HG03139 (cell line): ENCODE data around the gene SLC25A43.
A peak's percentile ranks its signal among the peaks of the same experiment; 100 is the strongest.
"Not testable (repeated sequence)": the region's sequence is repeated elsewhere in the genome, so short reads cannot be mapped to it uniquely, and the experiment has no call there.

Experiments used
- ATAC-seq: cut with Tn5 transposase; IDR thresholded peaks from one replicate; pipeline ENCODE4 v1.9.1; 2021; ENCODE audit not compliant: unreplicated experiment

The SLC25A43 gene

DNA sequence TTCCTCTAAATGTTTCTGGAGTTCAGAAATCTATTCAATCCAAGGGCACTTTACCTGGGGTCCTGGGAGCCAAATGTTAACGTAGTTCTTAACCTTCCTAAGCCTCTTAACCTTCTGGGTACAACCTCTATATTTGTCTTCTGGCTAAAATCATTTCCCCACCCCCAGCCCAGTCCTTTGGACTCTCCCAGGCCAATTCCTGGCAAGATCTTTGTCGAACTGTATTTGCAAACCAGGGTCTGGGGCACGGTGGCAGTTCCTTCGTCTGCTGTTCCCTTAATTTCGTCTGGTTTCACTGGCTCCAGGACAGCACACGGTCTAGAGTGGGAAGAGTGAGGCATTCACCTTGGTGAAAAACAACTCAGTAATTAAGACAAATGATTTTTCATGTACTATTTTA is 68.3 kb downstream of the SLC25A43 start:
- no peak for ATAC-seq

DNA sequence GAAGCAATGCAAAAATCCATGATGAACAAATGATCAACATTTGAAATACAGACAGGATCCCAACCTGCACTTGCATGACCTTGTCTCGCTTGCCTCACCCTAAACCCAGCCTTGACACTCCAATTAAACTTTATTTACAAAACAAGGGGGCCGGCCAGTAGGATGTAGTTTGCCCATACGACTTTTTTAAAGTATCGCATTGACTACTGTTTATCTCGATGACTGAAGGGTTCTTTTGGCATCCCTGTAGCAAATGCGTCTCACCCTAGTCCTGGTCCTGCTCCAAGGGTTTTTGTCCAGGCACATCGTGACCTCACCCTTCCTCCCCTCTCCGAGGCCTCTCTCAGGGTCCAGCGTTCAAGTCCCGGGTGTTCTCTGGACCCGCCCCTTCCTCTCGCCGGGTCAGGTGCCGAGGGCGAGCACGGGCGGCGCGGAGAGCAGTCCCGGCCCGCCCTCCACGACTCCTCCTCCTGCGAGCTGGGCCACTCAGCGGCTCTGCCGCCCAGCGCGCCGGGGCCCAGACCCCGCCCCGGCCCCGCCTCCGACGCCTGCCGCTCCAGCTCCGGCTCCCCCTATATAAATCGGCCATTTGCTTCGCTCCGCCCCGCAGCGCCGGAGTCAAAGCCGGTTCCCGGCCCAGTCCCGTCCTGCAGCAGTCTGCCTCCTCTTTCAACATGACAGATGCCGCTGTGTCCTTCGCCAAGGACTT is 68.9 kb downstream of the SLC25A43 start, which contains the start of gene SLC25A5:
Gene SLC25A5, plus strand, starts transcription at position 603 of the 709 bp plus-strand sequence. Its CDS starts 72 bp downstream, at position 675.
- ATAC-seq = peak; percentile 88

DNA sequence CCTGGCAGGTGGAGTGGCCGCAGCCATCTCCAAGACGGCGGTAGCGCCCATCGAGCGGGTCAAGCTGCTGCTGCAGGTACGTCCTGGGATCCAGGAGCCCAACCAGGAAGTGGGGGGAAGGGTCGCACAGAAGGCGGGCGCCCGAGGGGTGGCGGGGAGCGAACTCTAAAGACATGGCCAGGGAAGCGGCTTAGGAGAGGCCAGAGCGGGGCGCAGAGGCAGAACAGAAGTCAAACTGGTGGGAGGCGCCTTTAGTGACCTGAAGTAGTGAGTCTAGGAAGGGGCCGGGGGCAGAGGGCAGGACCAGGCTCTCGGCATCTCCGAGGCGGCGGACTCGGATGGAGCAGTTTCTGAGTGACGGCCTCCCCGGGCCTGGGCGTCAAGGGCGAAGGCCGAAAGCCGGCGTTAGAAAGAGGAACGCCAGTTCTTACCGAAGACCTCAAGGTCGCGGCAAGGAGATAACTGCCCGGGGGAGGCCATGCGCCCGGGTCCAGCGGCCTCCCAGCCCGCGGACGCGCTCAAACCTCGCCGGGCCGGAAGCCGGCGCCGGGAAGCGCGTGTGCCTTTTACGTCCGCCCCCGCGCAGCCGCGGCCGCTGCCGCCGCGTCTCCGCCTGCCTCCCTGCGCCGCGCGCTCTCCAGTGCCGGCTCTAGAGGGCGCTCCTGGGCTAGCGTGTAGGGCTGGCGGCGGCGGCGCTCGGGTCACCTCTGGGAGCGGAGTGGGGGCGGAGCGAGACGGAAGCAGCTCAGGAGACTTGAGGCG is 69.6 kb downstream of the SLC25A43 start:
- ATAC-seq = peak; percentile 68

DNA sequence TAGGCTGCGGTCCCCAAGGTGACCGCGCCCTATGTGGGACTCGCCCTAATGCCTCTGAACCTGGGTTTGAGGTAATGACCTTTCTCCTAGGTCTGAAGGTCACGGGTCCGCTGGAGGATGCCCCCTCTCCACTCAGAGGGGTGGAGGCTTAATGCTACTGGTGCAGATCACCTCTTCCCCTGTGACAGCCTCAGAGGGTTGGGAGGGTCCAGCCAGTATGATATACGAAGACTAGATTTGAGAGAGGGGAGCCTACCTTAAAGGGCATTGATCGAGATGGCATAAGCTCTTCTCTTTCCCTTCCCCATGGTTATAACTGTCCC is 70.1 kb downstream of the SLC25A43 start:
- ATAC-seq = no peak

DNA sequence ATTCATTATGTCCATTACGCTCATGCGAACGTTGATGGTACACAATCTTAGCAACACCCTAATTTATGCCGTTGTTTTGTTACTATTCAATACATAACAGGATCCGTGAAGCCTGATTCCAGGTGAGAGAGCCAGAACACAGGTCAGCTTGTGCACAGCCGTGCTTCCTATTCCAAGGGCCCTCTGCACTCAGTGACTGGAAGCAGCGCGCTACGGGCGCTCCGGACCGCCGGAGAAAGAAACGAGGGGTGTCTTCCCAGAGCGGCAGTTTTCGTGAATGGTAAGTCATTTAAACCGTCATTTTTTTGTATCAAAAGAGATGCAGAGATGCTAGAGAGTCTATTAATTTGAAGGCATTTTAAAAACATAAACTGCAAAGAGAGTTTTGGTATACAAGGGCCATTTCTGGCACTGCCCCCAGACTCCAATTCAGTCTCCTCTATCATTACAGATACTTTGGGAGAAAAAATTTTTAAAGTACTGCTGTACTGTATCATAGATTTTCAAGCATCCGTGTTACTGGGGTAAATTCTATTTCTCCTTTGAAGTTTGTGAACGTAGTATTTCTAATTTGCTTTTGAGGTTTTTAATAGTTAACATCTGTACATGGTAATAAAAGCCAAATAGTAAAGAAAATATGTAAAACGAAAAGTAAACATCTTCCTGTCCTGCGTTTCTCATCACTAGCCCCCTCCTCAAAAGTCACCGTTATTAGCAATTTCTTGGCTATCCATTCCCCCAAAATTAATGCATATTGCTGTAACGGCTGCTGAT is 75.7 kb downstream of the SLC25A43 start:
- ATAC-seq = no peak

DNA sequence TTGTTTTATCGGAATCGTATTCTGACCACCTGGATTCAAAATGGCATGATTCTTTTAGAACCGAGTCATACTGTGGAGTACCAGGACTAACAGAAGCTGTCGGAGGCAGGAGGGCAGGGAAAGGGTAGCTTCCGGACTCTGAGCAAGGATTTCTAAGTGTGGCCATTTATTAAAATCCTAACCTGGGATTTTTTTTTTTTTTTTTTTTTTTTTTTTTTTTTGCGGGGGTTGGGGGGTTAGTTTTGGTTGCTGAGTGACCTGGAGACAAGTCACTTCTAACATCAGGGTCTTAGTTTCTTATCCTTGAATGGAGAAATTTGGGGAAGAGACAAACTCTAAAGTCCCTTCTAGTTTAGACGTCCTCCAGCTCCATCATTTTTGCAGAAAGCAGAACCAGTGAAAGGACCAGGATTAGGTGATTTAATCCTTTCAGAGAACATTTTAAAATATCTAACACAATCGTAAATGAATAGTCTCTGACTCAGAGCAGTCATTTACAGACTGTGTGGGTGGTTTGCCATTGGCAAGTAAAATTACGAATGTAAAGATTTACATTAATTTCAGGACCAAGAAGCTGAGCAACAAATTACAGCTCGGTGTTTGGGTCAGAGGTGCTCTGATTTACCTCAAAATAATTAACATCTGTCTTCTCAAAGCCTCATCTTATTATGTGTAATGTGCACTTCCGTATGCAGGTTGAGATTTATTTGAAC is 76.4 kb downstream of the SLC25A43 start:
- ATAC-seq = no peak

DNA sequence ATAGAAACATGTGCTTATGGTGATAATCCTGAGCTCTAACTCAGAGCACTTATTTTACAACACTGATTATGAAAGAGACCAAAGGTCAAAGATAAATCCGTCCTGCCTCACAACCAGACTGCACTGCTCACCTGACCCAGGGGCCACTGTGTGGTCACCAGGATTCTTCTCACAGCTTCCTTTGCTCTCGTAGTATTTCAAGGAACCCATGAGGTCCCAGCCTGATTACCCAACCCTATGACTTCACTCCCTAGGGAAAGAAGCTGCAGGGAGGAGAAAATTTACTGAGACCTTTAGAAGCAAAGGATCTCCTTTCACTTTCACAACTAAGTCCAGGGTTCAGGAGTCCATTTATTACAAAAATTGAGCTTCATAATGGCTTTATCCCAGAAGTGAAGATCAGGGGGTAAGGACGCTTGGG is 78.7 kb downstream of the SLC25A43 start:
- ATAC-seq = no peak

DNA sequence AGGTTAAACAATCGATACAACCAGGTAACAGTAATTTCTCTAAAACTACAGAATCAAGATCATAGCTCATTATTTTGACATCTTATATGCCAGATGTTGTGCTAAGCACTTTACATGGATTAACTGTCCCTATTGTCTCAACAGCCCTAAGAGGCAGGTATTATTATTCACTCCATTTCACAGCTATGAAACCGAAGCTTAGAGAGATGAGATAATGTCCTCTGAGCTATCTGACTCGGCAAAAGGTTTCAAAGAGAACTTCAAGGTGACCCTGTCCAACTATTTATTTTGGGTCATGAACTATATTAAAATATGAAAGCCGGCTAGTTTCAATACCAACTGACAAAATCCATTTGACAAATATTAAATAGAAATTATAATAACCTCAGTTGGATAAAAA is 79.4 kb downstream of the SLC25A43 start:
- no peak for ATAC-seq

DNA sequence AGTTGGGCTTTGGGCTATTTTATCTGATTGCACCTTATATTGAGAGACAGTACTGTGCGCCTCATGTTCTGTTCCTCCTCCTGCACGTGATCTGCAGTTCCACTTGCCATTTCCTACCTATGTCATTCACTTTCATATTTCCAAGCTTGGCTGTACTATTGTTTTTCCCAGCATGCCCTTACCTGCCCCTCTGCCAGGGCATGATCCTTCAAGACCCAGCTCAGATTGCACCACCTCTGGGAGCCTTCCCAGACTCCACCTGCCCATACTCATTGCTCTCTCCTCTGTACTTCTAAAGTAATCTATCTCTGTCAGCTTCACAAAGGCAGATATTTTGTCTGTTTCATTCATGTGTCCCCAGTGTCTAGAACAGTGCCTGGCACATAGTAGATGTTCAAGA is 80.7 kb downstream of the SLC25A43 start:
- ATAC-seq = no peak

DNA sequence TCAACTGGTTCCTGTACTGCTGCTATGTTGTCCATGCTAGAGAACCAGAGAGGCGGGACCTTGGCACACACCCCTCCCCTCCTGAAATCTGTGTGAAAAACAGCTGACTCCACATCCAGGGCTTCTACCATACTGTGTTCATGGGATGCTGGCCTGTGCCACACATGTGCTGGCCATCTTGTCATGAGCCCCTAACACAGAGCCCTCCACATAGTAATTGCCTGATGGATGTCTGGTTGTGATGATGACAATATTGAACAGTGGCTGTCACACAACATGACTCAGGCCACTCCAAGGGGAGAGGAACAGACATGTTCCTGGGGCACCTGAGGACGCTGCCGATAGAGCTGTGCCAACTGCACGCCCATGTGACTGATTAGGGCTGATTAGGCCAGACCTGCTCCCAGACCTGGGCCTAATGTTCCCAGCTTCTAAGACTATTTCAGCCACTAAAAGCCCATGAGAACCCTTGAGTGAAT is 82.2 kb downstream of the SLC25A43 start:
- no peak for ATAC-seq

DNA sequence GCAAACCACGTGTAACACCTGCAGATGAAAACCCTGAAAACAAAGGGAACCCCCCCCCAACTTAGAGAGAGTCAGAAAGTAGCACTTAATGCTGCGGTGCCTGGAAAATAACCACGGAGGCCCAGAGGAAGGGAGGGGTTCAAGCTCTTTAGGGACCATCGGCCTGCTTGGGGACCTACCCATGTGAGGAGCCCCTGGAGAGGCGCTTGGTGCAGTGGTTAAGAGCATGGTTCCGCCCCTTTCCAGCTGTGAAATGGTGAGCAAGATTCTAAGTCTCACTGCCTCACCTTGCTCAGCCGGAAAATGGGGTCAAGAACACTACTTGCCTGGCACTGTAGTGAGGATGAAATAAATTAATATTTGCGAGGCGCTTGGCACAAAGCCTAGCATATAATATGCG is 82.9 kb downstream of the SLC25A43 start:
- ATAC-seq = no peak

DNA sequence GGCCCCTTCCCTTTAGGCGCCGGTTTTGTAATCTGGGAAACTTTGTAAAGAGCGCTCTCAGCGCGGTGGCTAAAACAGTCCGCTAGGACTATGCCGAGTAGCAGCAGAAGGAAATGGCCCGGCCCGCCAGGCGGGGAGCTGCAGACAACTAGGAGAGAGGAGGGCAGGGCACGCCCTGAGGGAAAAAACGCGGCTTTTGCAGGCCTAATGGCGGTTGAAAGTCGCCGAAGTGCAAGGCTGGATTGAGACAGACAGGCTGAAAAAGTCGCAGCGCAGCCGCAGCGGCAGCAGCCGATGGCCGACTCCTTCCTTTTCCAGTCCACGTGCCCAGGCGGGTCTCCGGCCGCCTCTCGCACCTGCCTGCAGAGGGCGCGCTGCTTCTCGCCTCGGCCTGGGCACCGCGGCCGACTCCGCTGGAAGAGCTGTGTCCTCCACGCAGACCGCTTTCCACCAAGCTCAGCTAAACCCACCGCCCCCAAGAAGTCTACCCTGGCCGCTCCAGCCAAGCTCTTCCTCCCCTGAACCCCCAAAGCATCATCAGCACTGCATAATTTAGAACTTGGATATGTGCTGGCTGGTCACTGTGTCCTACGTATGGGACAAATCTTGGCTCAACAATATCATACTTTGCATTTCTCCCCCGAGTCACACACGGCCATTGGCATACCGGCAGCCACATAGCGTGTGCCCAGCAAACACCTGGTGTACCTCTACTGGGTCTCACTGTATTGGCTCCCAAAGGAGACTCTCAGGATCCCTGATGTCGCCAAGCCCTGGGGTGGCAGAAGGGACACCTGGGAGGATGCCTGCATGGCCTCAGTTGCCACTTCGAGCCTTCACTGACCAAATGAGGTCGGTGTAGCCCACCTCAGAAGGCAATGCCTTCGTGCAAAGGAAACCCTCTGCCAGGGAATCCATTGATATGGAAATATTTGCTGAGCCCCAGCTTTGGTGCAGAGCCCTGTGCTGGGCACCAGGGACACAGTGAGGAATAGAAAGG is 83.6 kb downstream of the SLC25A43 start:
- ATAC-seq = peak; percentile 91

DNA sequence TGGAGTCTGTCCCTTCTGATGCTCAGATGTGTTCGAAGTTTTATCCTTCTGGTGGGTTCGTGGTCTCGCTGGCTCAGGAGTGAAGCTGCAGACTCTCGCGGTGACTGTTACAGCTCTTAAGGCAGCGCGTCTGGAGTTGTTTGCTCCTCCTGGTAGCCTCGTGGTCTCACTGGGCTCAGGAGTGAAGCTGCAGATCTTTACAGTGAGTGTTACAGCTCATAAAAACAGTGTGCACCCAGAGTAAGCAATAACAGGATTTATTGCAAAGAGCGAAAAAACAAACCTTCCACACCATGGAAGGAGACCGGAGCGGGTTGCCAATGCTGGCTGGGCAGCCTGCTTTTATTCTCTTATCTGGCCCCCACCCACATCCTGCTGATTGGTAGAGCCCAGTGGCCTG is 87.6 kb downstream of the SLC25A43 start:
- ATAC-seq = no peak

DNA sequence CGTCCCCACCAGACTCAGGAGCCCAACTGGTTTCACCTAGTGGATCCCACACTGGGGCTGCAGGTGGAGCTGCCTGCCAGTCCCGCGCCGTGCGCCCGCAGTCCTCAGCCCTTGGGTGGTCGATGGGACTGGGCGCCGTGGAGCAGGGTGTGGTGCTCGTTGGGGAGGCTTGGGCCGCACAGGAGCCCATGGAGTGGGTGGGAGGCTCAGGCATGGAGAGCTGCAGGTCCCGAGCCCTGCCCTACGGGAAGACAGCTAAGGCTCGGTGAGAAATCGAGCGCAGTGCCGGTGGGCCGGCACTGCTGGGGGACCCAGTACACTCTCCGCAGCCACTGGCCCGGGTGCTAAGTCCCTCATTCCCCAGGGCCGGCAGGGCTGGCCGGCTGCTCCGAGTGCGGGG is 88.6 kb downstream of the SLC25A43 start:
- ATAC-seq = not testable (repeated sequence)

DNA sequence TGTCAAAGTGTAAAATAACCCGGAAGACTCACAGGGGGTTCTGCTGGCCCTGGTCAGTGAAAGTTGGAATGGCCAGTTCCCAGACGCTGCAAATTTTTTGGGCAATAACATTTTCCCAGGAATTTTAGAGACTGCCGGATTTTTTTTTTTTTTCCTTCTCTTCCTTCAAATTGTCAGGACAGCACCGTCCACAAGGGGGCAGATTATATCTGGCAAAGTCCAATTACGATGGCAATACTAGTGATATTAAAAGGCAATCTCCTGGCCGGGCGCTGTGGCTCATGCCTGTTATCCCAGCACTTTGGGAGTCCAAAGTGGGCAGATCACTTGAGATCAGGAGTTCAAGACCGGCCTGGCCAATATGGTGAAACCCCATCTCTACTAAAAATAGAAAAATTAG is 89.6 kb downstream of the SLC25A43 start:
- no peak for ATAC-seq

DNA sequence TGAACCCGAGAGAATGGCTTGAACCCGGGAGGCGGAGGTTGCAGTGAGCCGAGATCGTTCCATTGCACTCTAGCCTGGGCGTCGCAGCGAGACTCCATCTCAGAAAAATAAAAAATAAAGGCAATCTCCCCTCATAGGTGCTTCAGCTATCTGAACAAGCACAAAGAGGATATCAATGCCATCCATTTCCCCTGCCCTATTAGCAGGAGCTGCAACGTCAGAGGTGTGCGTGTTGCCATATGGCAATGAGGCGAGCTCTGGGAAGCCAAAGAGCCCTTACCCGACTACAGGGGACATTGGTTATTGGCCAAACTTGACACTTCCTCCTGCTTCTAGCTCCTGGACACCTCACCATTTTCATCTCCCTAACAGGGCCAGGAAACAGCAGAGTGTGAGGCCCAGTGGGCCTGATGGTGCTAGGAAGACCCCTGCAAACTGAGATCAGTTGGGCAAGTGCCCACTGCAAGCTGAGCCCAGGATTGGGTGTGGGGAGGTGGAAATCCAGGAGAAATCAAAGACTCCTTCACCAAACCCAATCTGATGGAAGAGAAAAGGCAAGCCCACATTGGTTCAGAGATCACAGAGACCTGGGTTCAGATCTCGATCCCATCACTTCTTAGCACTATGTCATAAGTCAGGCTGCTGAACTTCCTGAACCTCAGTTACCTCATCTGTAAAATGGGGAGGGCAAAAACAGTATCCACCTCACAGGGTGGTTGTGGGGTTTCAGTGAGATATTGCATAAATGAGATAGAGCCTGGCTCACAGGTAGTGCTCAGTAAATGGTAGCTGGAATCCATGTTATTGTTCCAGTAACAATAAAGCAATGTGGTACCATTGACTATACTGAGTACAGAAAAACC is 90.3 kb downstream of the SLC25A43 start:
- no peak for ATAC-seq

DNA sequence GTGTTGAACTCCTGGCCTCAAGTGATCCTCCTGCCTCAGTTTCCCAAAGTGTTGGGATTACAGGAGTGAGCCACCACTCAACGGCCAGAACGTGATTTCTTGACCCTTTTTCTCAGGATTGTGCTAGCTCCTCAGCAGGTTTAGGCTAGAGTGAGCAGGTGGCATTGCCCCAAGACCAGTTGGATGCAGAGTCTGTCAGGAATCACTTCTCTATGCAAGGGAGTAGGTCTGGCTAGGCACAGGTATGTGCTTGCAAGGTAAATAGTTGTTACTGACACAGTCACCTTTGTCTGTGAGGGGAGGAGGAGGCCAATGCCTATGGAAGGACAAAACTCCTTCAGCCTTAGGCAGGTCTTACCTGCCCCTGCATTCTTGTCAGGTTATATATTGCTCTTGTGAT is 93.3 kb downstream of the SLC25A43 start:
- no peak for ATAC-seq

DNA sequence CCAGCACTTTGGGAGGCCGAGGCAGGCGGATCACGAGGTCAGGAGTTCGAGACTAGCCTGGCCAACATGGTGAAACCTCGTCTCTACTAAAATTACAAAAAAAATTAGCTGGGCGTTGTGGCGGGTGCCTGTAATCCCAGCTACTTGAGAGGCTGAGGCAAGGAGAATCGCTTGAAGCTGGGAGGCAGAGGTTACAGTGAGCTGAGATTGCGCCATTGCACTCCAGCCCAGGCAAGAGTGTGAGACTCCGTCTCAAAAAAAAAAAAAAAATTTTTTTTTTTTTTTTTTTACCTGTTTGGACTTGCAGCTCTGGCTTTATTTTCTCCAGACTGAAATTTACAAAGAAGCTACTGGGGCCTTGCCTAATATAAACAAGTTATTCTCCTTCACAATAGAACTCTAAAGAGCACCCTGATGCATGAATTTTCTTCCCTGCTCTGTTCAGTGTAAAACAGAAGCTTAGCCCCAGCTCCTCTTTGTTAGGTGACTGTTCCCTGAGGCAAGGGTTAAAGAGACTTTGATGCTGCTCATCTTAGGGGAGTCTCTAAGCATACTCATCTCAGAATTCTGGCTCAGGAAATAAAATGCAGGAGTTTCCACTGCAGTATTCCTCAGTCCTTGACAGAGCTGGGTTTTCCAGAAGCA is 94.8 kb downstream of the SLC25A43 start:
- ATAC-seq = not testable (repeated sequence)
